Measurements from ENCODE around the gene RIN3. TPM values are rescaled to one million over a fixed set of nuclear protein-coding genes. Genes with fewer than 3 reads are reported as not detected.

Gene RIN3
- total RNA-seq, 1 experiment from 2014 or later = 1.5 TPM

DNA sequence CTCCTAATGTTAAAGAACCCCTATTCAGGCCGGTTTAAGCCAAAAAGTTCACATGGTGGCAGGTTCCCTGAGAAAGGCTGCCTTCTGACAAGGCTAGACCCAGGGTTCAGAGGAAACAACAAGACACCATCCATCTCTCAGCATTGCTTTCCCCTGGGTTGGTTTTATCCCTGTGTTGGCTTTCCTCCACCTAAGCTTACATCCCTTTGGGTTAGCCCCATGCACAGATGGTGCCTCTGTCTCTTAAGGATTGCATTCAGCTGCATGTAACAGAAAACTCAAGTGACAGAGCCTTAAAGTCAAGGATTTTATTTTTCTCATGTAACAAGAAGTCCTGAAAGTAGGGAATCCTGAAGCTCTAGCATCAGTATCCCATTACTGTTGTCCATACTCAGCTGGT is 42.8 kb upstream of the RIN3 start:
- H3K36me3 Mint-ChIP-seq (ENCODE audit: insufficient read depth in 1 of 3, low read depth in 3 of 3) = peaks cover 0 to 14% (median 0%) of the 10 kb centered on the region in 3 experiments; a peak in 4 of 7 replicates
- Histone ChIP-seq H3K4ac (ENCODE audit: low read depth, low read length) (no peak overlapping the region), H3K23ac (ENCODE audit: insufficient read length, low read depth, low read length) (no peak overlapping the region), H3K56ac (ENCODE audit: insufficient read length, low read depth, low read length) (no peak overlapping the region), H3K18ac (ENCODE audit: insufficient read length, low read depth, low read length) (no peak overlapping the region), H4K20me1 (ENCODE audit: control insufficient read depth, insufficient read depth, insufficient read length) (no peaks in the 10 kb centered on the region), H3T11ph (ENCODE audit: low read length) (no peak overlapping the region), H3K4me2 (ENCODE audit: insufficient read depth, insufficient read length, low read length) (no peak overlapping the region), H3K4me1 (ENCODE audit: insufficient read depth, low read length) (peaks cover 11% of the 10 kb centered on the region), H2BK20ac (ENCODE audit: low read depth, low read length, poor library complexity, severe bottlenecking) (no peak overlapping the region), H2BK12ac (ENCODE audit: insufficient read length, low read depth, low read length) (no peak overlapping the region), H3K9me3 (ENCODE audit: control insufficient read depth, low read depth, low read length) (no peaks in the 10 kb centered on the region), H4K91ac (ENCODE audit: insufficient read length, low read depth, low read length) (no peak overlapping the region), H2BK15ac (ENCODE audit: low read depth, low read length) (no peak overlapping the region), H2AK5ac (ENCODE audit: insufficient read length, low read length) (no peak overlapping the region), H2BK5ac (ENCODE audit: insufficient read length, low read length) (no peak overlapping the region), H3K27ac (ENCODE audit: insufficient read length, low read depth, low read length) (no peak overlapping the region), H3K27me3 (ENCODE audit: insufficient read depth, low read length) (no peaks in the 10 kb centered on the region; the same call in 1 of the 2 replicates), H3K79me2 (ENCODE audit: insufficient read depth, low read length) (no peaks in the 10 kb centered on the region), H4K8ac (replicated peaks; ENCODE audit: insufficient read length, low read depth, low read length) (no peak overlapping the region), H2BK120ac (ENCODE audit: low read depth, low read length, poor library complexity, severe bottlenecking) (no peak overlapping the region), H3K9ac (ENCODE audit: extremely low read depth, insufficient read length, low read length) (no peak overlapping the region), H3K23me2 (ENCODE audit: insufficient read length, low read depth, low read length, poor library complexity, severe bottlenecking) (no peaks in the 10 kb centered on the region), H3K79me1 (ENCODE audit: insufficient read depth, low read depth, low read length, poor library complexity, severe bottlenecking) (no peaks in the 10 kb centered on the region), H2AFZ (ENCODE audit: low read length) (no peak overlapping the region), H3K14ac (ENCODE audit: insufficient read depth, low read length) (no peak overlapping the region), H4K5ac (ENCODE audit: insufficient read length, low read depth, low read length) (no peak overlapping the region)
- no peak overlapping the region for H3K4me3 Mint-ChIP-seq
- no peak for DNase-seq
- H3K27ac Mint-ChIP-seq = no peak overlapping the region
- H3K4me1 Mint-ChIP-seq = peaks cover 39% of the 10 kb centered on the region in 2 experiments
- peaks cover 6% of the 10 kb centered on the region for H3K27me3 Mint-ChIP-seq (ENCODE audit: low read depth)
- WGBS (ENCODE audit: extremely low coverage, insufficient read length, low lambda C conversion rate) = no CpG with 5 or more reads among the region's 1 CpG
- H3K9me3 Mint-ChIP-seq = peaks cover 15 to 17% of the 10 kb centered on the region in 2 experiments
- TF ChIP-seq, protein P1, sequence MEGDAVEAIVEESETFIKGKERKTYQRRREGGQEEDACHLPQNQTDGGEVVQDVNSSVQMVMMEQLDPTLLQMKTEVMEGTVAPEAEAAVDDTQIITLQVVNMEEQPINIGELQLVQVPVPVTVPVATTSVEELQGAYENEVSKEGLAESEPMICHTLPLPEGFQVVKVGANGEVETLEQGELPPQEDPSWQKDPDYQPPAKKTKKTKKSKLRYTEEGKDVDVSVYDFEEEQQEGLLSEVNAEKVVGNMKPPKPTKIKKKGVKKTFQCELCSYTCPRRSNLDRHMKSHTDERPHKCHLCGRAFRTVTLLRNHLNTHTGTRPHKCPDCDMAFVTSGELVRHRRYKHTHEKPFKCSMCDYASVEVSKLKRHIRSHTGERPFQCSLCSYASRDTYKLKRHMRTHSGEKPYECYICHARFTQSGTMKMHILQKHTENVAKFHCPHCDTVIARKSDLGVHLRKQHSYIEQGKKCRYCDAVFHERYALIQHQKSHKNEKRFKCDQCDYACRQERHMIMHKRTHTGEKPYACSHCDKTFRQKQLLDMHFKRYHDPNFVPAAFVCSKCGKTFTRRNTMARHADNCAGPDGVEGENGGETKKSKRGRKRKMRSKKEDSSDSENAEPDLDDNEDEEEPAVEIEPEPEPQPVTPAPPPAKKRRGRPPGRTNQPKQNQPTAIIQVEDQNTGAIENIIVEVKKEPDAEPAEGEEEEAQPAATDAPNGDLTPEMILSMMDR (conservative IDR thresholded peaks at IDR 0.05) = no peak
